Stomach smooth muscle (tissue), 2 donors: ENCODE data around the gene HSPBP1.
A peak's percentile ranks its signal among the peaks of the same experiment; 100 is the strongest.

ENCODE experiments used
- H3K27ac ChIP-seq: one replicate; pipeline ENCODE4 v1.7.0; 2013; ENCODE audit warnings: mild to moderate bottlenecking, low read length, inconsistent platforms
- H3K27me3 ChIP-seq, 2 donors: one replicate each; pipeline ENCODE4 v1.7.0; 2013; ENCODE audit warnings: low read length in 2 of 2; ENCODE audit not compliant: insufficient read depth in 2 of 2, control insufficient read depth in 1 of 2
- H3K36me3 ChIP-seq, 2 donors: one replicate each; pipeline ENCODE4 v1.7.0; 2013; ENCODE audit warnings: low read length in 2 of 2; ENCODE audit not compliant: control insufficient read depth in 2 of 2, insufficient read depth in 2 of 2
- H3K4me1 ChIP-seq: one replicate; pipeline ENCODE4 v1.7.0; 2013; ENCODE audit warnings: low read length; ENCODE audit not compliant: control insufficient read depth, insufficient read depth
- H3K4me3 ChIP-seq, 2 donors: one replicate each; pipeline ENCODE4 v1.7.0; 2013; ENCODE audit warnings: low read length in 2 of 2
- H3K9ac ChIP-seq, 2 donors: one replicate each; pipeline ENCODE4 v1.7.0; 2013; ENCODE audit warnings: low read length in 2 of 2, mild to moderate bottlenecking in 1 of 2
- H3K9me3 ChIP-seq, 2 donors: one replicate each; pipeline ENCODE4 v1.7.0; 2013; ENCODE audit warnings: low read length in 2 of 2; ENCODE audit not compliant: control insufficient read depth in 2 of 2
- donor health status: healthy.
- donor health status: Pancreatic carcinoma.

The HSPBP1 gene

GRCh38 chr19:55305491-55305890 is 25.6 kb upstream of the HSPBP1 start:
- no peak overlapping the region for H3K4me3 ChIP-seq
- no peaks in the 10 kb centered on the region for H3K9me3 ChIP-seq
- no peaks in the 10 kb centered on the region for H3K27me3 ChIP-seq
- H3K36me3 ChIP-seq = peaks cover 24 to 31% of the 10 kb centered on the region in 2 donors
- H3K27ac ChIP-seq = no peak overlapping the region
- peaks cover 13% of the 10 kb centered on the region for H3K4me1 ChIP-seq
- H3K9ac ChIP-seq = no peak overlapping the region

DNA sequence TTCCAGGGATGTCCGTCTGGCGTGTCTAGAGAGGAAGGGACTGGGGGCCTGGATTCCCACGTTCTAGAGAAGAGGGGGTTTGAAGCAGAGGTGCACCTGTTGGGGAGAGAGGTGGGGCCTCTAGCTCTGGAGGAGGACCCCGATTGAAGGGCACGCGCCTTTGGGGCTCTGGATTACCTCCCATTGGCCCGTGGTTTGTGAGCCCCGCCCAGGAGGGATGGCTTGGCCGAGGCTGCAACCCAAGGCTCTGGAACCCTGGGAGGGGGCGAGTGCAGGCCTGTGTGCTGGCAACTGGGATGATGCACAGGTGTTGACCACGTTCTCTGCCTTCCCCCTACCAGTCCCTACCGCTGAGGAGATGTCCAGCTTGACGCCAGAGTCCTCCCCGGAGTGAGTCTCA is 25.1 kb upstream of the HSPBP1 start:
- Histone ChIP-seq H3K27ac (no peak overlapping the region), H3K9me3 (no peaks in the 10 kb centered on the region), H3K36me3 (peaks cover 24 to 30% of the 10 kb centered on the region in 2 donors), H3K4me3 (no peak overlapping the region), H3K27me3 (no peaks in the 10 kb centered on the region), H3K4me1 (peaks cover 13% of the 10 kb centered on the region), H3K9ac (no peak overlapping the region)

DNA sequence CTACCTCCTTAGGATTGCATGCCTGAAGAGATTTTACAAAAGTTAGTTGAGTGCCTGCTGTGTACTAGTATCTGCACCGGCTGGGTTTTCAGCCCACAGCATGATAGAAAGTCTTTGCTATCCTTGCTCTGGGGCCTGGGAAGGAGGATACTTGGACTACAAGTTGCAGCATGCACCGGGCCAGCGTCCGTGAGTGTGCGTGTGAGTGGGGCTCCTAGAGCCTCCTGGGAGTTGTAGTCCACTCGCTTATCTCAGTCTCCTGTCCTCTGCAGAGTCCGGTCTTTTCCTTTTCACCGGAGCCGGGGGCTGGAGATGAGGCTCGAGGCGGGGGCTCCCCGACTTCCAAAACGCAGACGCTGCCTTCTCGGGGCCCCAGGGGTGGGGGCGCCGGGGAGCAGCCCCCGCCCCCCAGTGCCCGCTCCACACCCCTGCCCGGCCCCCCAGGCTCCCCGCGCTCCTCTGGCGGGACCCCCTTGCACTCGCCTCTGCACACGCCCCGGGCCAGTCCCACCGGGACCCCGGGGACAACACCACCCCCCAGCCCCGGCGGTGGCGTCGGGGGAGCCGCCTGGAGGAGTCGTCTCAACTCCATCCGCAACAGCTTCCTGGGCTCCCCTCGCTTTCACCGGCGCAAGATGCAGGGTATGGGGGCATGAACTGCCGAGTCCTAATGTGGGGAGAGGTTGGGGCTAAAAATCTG is 24.5 kb upstream of the HSPBP1 start:
- Histone ChIP-seq H3K4me1 (peaks cover 13% of the 10 kb centered on the region), H3K27ac (no peak overlapping the region), H3K9me3 (no peaks in the 10 kb centered on the region), H3K36me3 (peaks cover 23 to 30% of the 10 kb centered on the region in 2 donors), H3K4me3 (no peak overlapping the region), H3K9ac (no peak overlapping the region), H3K27me3 (no peaks in the 10 kb centered on the region)

GRCh38 chr19:55303477-55303876 is 23.6 kb upstream of the HSPBP1 start:
- Histone ChIP-seq H3K27me3 (no peaks in the 10 kb centered on the region), H3K4me3 (no peak overlapping the region), H3K36me3 (peaks cover 22 to 26% of the 10 kb centered on the region in 2 donors), H3K9ac (no peak overlapping the region), H3K9me3 (no peaks in the 10 kb centered on the region), H3K4me1 (peaks cover 13% of the 10 kb centered on the region), H3K27ac (no peak overlapping the region)

GRCh38 chr19:55302318-55302703 is 22.4 kb upstream of the HSPBP1 start:
- no peaks in the 10 kb centered on the region for H3K27me3 ChIP-seq
- H3K9me3 ChIP-seq = no peaks in the 10 kb centered on the region
- peaks cover 13% of the 10 kb centered on the region for H3K4me1 ChIP-seq
- peak overlapping the region in 1 of 2 donors; percentile 71 for H3K4me3 ChIP-seq
- H3K9ac ChIP-seq = no peak overlapping the region
- H3K36me3 ChIP-seq = peaks cover 22 to 24% of the 10 kb centered on the region in 2 donors
- H3K27ac ChIP-seq = no peak overlapping the region

- Histone ChIP-seq H3K9me3 (no peaks in the 10 kb centered on the region), H3K27me3 (no peaks in the 10 kb centered on the region), H3K36me3 (peaks cover 17 to 21% of the 10 kb centered on the region in 2 donors), H3K4me3 (peak overlapping the region in 1 of 2 donors; percentile 71), H3K9ac (peak overlapping the region; percentile 30 to 36), H3K4me1 (peaks cover 13% of the 10 kb centered on the region), H3K27ac (no peak overlapping the region)
Observed at GRCh38 chr19:55301459-55302317, 21.8 kb upstream of the HSPBP1 start.

GRCh38 chr19:55300886-55301458 is 21.1 kb upstream of the HSPBP1 start:
- peaks cover 13 to 16% of the 10 kb centered on the region in 2 donors for H3K36me3 ChIP-seq
- H3K9ac ChIP-seq = no peak overlapping the region
- no peaks in the 10 kb centered on the region for H3K27me3 ChIP-seq
- no peaks in the 10 kb centered on the region for H3K9me3 ChIP-seq
- H3K27ac ChIP-seq = no peak overlapping the region
- peaks cover 13% of the 10 kb centered on the region for H3K4me1 ChIP-seq
- H3K4me3 ChIP-seq = no peak overlapping the region

- peaks cover 13 to 17% of the 10 kb centered on the region in 2 donors for H3K36me3 ChIP-seq
Observed at GRCh38 chr19:55299991-55300390, 20.1 kb upstream of the HSPBP1 start.

DNA sequence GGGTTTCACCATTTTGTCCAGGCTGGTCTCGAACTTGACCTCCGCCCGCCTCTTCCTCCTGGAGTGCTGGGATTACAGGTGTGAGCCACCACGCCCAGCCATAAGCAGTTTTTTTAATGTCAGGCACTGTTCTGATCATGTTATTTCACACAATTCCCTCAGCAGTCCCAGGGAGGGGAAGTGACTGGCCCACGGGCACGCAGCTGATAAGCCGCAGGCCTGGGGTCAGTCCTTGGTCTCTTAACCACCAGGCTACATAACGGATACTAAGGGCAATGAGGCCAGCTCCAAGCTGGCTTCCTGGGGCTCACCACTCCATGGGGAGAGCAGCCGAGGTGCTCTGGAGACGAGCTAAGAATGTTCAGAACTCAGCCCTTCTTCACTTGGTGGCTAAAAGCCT is 17.4 kb upstream of the HSPBP1 start:
- Histone ChIP-seq H3K9me3 (no peaks in the 10 kb centered on the region), H3K36me3 (peaks cover 4 to 10% of the 10 kb centered on the region in 2 donors), H3K27me3 (no peaks in the 10 kb centered on the region), H3K9ac (no peak overlapping the region), H3K4me3 (no peak overlapping the region), H3K27ac (no peak overlapping the region), H3K4me1 (peaks cover 12% of the 10 kb centered on the region)

More at GRCh38 chr19:55299991-55300390, 20.1 kb upstream of the HSPBP1 start:
- H3K9ac ChIP-seq = no peak overlapping the region
- no peaks in the 10 kb centered on the region for H3K9me3 ChIP-seq
- H3K4me3 ChIP-seq = no peak overlapping the region
- H3K27me3 ChIP-seq = no peaks in the 10 kb centered on the region
- no peak overlapping the region for H3K27ac ChIP-seq
- peaks cover 13% of the 10 kb centered on the region for H3K4me1 ChIP-seq

GRCh38 chr19:55289117-55289796 is 9.3 kb upstream of the HSPBP1 start:
- Histone ChIP-seq H3K27ac (no peak overlapping the region), H3K9ac (no peak overlapping the region), H3K4me3 (no peak overlapping the region)

More at GRCh38 chr19:55289117-55289796, 9.3 kb upstream of the HSPBP1 start:
- Histone ChIP-seq H3K36me3 (peaks cover 4 to 8% of the 10 kb centered on the region in 2 donors), H3K27me3 (no peaks in the 10 kb centered on the region), H3K4me1 (peaks cover 14% of the 10 kb centered on the region), H3K9me3 (no peaks in the 10 kb centered on the region)
